Measurements from ENCODE around the gene SYNPO2.

GRCh38 chr4:118869808-118870342 lies 18.8 kb upstream of the SYNPO2 start:
- no peak for TF ChIP-seq CTCF (IDR thresholded peaks at IDR 0.05)
- TF ChIP-seq POLR2A (IDR thresholded peaks at IDR 0.05): no peak
